GM12878 (cell line): ENCODE measurements around the gene CAPS. TPM values are rescaled to one million over a fixed set of nuclear protein-coding genes. Genes with fewer than 3 reads are reported as not detected.

Experiments
- ATAC-seq: fragments of 200-7000 bp; cut with Tn5 transposase; 3 replicates; pipeline ENCODE4 v1.9.1; 2020; ENCODE audit warnings: mild to moderate bottlenecking, moderate library complexity
- BruUV-seq: library from RNA; stranded (reverse); fragments of 400-500 nt; replicated peaks from 2 replicates; lab custom pipeline; 2021; lab: Mats Ljungman, UMichigan
- CTCF ChIA-PET: fragments of 300-600 bp; sonication (Branson Sonifier 250); formaldehyde crosslinking; extraction: SDS; loops from one replicate; lab custom pipeline; 2021; ENCODE audit warnings: inconsistent platforms; lab: Yijun Ruan, JAX
- POLR2A ChIA-PET: fragments of 350-600 bp; formaldehyde crosslinking; extraction: SDS; loops from one replicate; lab custom pipeline; 2021; ENCODE audit warnings: inconsistent platforms; lab: Charles Lee
- RAD21 ChIA-PET: fragments of 300-600 bp; sonication (Branson Sonifier 250); formaldehyde crosslinking; loops from one replicate; lab custom pipeline; 2023; ENCODE audit warnings: antibody characterized with exemption; ENCODE audit not compliant: unreplicated experiment; lab: Charles Lee
- SMC1A ChIA-PET: fragments of 300-600 bp; sonication (Branson Sonifier 250); formaldehyde crosslinking; loops from one replicate; lab custom pipeline; 2023; ENCODE audit not compliant: unreplicated experiment, uncharacterized antibody; lab: Charles Lee
- DNase-seq: peaks from one replicate; pipeline ENCODE4 v3.0.0-alpha.2; 2011; ENCODE audit warnings: low read depth, low spot score
- FAIRE-seq: peaks from 3 replicates; lab custom pipeline; 2011; peaks lifted over from hg19 to GRCh38; lab: Jason Lieb, UNC
- H2AFZ ChIP-seq: 2 replicates; pipeline ENCODE4 v1.6.0; 2011; ENCODE audit warnings: low read depth, low read length, control low read depth; ENCODE audit not compliant: control insufficient read depth
- H3K27ac ChIP-seq: 2 replicates; pipeline ENCODE4 v1.5.1; 2011; ENCODE audit warnings: control low read depth; ENCODE audit not compliant: control insufficient read depth, insufficient read depth
- H3K27me3 ChIP-seq, 2 experiments: replicated peaks in 1 of 2; 2 replicates each; pipeline versions ENCODE4 v1.6.0 to v1.6.1; 2011; ENCODE audit warnings: low read length in 1 of 2; ENCODE audit not compliant: control insufficient read depth in 2 of 2, insufficient read depth in 2 of 2
- H3K36me3 ChIP-seq, 2 experiments: 2 replicates each; pipeline ENCODE4 v1.5.1; 2011; ENCODE audit warnings: low read length in 1 of 2; ENCODE audit not compliant: control insufficient read depth in 2 of 2, insufficient read depth in 2 of 2
- H3K4me1 ChIP-seq: 2 replicates; pipeline ENCODE4 v1.6.1; 2011; ENCODE audit warnings: mild to moderate bottlenecking, low read length, moderate library complexity, mixed read lengths; ENCODE audit not compliant: control insufficient read depth, insufficient read depth
- H3K4me2 ChIP-seq: 2 replicates; pipeline ENCODE4 v1.6.0; 2011; ENCODE audit warnings: control low read depth; ENCODE audit not compliant: control insufficient read depth, insufficient read depth
- H3K4me3 ChIP-seq: fragments of 200-600 bp; sonication (generic); 2 replicates; pipeline ENCODE4 v1.5.1; 2016
- H3K79me2 ChIP-seq: 2 replicates; pipeline ENCODE4 v1.6.0; 2011; ENCODE audit warnings: low read length; ENCODE audit not compliant: control insufficient read depth, insufficient read depth
- H3K9ac ChIP-seq: 2 replicates; pipeline ENCODE4 v1.8.0; 2011; ENCODE audit warnings: low read length, control low read depth, mixed read lengths; ENCODE audit not compliant: control insufficient read depth, insufficient read depth
- H3K9me3 ChIP-seq: replicated peaks from 3 replicates; pipeline ENCODE4 v1.5.1; 2011; ENCODE audit warnings: mild to moderate bottlenecking, low read length; ENCODE audit not compliant: control insufficient read depth, insufficient read depth
- H4K20me1 ChIP-seq: 2 replicates; pipeline ENCODE4 v1.6.0; 2011; ENCODE audit not compliant: control insufficient read depth, insufficient read depth
- CHD1 ChIP-seq: IDR thresholded peaks from 2 replicates; pipeline ENCODE4 v1.6.1; 2012; ENCODE audit warnings: low read depth, low read length, improper control_type of control experiment
- CHD2 ChIP-seq: IDR thresholded peaks from 2 replicates; pipeline ENCODE4 v1.6.1; 2011; ENCODE audit warnings: low read depth, low read length, improper control_type of control experiment, borderline replicate concordance
- CHD4 ChIP-seq: fragments of 200-600 bp; sonication (generic); IDR thresholded peaks from 2 replicates; pipeline ENCODE4 v1.6.1; 2016; ENCODE audit warnings: mild to moderate bottlenecking
- GABPA ChIP-seq: IDR thresholded peaks from 2 replicates; pipeline ENCODE4 v1.6.1; 2014; ENCODE audit warnings: antibody characterized with exemption, low read depth, mild to moderate bottlenecking, inconsistent platforms
- KDM1A ChIP-seq: fragments of 200-600 bp; sonication (generic); IDR thresholded peaks from 2 replicates; pipeline ENCODE4 v1.6.1; 2016; ENCODE audit warnings: borderline replicate concordance
- SIN3A ChIP-seq: IDR thresholded peaks from 2 replicates; pipeline ENCODE4 v1.6.1; 2012; ENCODE audit warnings: low read depth, low read length, improper control_type of control experiment
- TARDBP ChIP-seq: IDR thresholded peaks from 2 replicates; pipeline ENCODE4 v1.6.1; 2016; ENCODE audit warnings: borderline replicate concordance
- WGBS: methylation state at CpG from one replicate; pipeline ENCODE4 v1.1.6; 2016; ENCODE audit warnings: low lambda C conversion rate; ENCODE audit not compliant: insufficient replicate concordance, insufficient coverage; ENCODE audit errors: missing lambda C conversion rate; 5-methylcytosine and 5-hydroxymethylcytosine counted together
- in situ Hi-C: fragments of 300-500 bp; cut with MboI; formaldehyde crosslinking; loops from 9 replicates; pipeline ENCODE4 v1.14.3; 2018; ENCODE audit warnings: mixed read lengths
- intact Hi-C: fragments of 100-400 bp; cut with micrococcal nuclease; formaldehyde crosslinking; loops from one replicate; pipeline ENCODE4 v1.14.2; 2022; ENCODE audit not compliant: unreplicated experiment
- polyA plus RNA-seq, 11 experiments: library from polyadenylated mRNA; depleted of rRNA in 4 of 11; unstranded in 6 of 11; stranded (reverse) in 5 of 11; fragments of >200 nt; fragmentation: Nextera tagmentation in 4 of 11; fragmentation: Illumina TruSeq in 1 of 11; extraction: Ambion mirVana in 4 of 11; extraction: Trizol in 1 of 11; gene quantifications; 1 replicate in 1 of 11; 2 replicates in 10 of 11; pipeline versions ENCODE4 v1.2.1 to v1.2.3, GENCODE V29; 2011 to 2016; ENCODE audit warnings: inconsistent platforms in 2 of 11, missing spikeins in 2 of 11, low read depth in 1 of 11
- total RNA-seq, 4 experiments: library from RNA; depleted of rRNA in 3 of 4; stranded (reverse); fragments of >200 nt in 3 of 4; fragmentation: Illumina TruSeq in 1 of 4; extraction: Trizol in 1 of 4; gene quantifications; 2 replicates each; pipeline versions ENCODE4 v1.2.1 to v1.2.3, GENCODE V29; 2013 to 2021
- TF ChIP-seq, protein P1 (sequence below): IDR thresholded peaks from 2 replicates; pipeline ENCODE4 v1.6.1; 2012; ENCODE audit warnings: low read depth, low read length, improper control_type of control experiment
- TF ChIP-seq, protein P2 (sequence below): fragments of 450-650 bp; conservative IDR thresholded peaks from 2 replicates; pipeline ENCODE4 v1.6.1; 2017; ENCODE audit warnings: mild to moderate bottlenecking, moderate library complexity

The CAPS gene
- total and polyA plus RNA-seq, 10 of the 15 experiments (the other 5 are each of a cell fraction or from before 2014, with no cell fraction given) = 0.09 to 6.9 (median 2.9) TPM

DNA sequence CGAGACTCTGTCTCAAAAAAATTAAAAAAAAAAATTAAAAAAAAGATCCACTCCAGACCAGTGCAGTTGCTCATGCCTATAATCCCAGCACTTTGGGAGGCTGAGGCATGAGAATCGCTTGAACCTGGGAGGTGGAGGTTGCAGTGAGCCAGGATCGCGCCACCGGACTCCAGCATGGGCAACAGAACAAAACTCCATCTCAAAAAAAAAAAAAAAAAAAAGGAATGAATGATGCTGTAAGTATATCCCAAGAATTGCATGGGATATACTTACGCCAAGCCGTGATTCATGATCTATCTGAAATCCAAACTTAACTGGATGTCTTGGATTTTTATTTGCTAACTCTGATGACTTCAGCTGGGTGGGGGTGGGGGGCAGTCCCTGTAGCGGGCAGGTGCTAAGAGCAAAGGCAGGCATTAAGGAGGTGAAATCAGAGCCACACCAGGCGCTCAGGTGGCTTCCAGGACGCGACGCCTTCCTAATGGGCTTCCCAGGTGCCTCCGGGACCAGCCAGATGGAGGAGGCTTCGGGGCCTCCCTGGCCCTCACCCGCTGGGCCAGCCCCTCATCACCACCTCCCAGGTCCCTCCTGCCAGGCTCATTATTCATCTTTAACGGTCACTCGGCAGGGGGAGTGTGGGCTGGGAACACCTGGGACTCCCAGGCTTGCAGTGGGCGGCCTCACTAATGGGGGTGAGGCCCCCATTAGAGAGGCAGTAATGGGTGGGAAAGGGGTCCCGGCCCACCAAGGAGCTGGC is 32.3 kb upstream of the CAPS start:
- in situ Hi-C loops = no loop called here
- BruUV-seq = no TSS peak

More for the DNA sequence above, 32.3 kb upstream of the CAPS start:
- H3K27me3 ChIP-seq = no peaks in the 10 kb centered on the region
- H3K4me2 ChIP-seq = no peak overlapping the region
- H3K36me3 ChIP-seq = no peaks in the 10 kb centered on the region
- ChIA-PET POLR2A (no interaction called here), CTCF (no interaction called here), RAD21 (no interaction called here), SMC1A (no interaction called here)
- no peak overlapping the region for H3K9ac ChIP-seq
- no peak overlapping the region for H3K27ac ChIP-seq
- no peak overlapping the region for H2AFZ ChIP-seq
- H3K79me2 ChIP-seq = no peaks in the 10 kb centered on the region
- FAIRE-seq (no peak), ATAC-seq (no peak), DNase-seq (no peak)
- H4K20me1 ChIP-seq = no peaks in the 10 kb centered on the region
- H3K4me3 ChIP-seq = no peak overlapping the region
- intact Hi-C loops = no loop called here
- H3K9me3 ChIP-seq = no peaks in the 10 kb centered on the region
- no peaks in the 10 kb centered on the region for H3K4me1 ChIP-seq
- no peak for TF ChIP-seq TARDBP
- TF ChIP-seq CHD1 = no peak
- TF ChIP-seq, protein P1, sequence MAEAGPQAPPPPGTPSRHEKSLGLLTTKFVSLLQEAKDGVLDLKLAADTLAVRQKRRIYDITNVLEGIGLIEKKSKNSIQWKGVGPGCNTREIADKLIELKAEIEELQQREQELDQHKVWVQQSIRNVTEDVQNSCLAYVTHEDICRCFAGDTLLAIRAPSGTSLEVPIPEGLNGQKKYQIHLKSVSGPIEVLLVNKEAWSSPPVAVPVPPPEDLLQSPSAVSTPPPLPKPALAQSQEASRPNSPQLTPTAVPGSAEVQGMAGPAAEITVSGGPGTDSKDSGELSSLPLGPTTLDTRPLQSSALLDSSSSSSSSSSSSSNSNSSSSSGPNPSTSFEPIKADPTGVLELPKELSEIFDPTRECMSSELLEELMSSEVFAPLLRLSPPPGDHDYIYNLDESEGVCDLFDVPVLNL = no peak
- TF ChIP-seq KDM1A = no peak
- no peak for TF ChIP-seq CHD2
- TF ChIP-seq SIN3A = no peak
- TF ChIP-seq CHD4 = no peak
- no peak for TF ChIP-seq GABPA
- TF ChIP-seq, protein P2, sequence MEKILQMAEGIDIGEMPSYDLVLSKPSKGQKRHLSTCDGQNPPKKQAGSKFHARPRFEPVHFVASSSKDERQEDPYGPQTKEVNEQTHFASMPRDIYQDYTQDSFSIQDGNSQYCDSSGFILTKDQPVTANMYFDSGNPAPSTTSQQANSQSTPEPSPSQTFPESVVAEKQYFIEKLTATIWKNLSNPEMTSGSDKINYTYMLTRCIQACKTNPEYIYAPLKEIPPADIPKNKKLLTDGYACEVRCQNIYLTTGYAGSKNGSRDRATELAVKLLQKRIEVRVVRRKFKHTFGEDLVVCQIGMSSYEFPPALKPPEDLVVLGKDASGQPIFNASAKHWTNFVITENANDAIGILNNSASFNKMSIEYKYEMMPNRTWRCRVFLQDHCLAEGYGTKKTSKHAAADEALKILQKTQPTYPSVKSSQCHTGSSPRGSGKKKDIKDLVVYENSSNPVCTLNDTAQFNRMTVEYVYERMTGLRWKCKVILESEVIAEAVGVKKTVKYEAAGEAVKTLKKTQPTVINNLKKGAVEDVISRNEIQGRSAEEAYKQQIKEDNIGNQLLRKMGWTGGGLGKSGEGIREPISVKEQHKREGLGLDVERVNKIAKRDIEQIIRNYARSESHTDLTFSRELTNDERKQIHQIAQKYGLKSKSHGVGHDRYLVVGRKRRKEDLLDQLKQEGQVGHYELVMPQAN = no peak
- WGBS = 51% methylated on average over 19 of the region's 19 CpGs
